Measurements from ENCODE around the gene SLC6A13.

GRCh38 chr12:256225-256624 lies 6.4 kb downstream of the SLC6A13 start:
- TF ChIP-seq CTCF (IDR thresholded peaks at IDR 0.05) (no peak), POLR2AphosphoS5 (IDR thresholded peaks at IDR 0.05) (no peak), POLR2A (IDR thresholded peaks at IDR 0.05; ENCODE audit: low read depth) (no peak)
